ENCODE measurements around the gene ILDR2. TPM values are rescaled to one million over a fixed set of nuclear protein-coding genes. Genes with fewer than 3 reads are reported as not detected.

Gene ILDR2
- total RNA-seq, 2 donors from 2014 or later = 0.62 to 2.7 TPM

- DNase-seq = no peak
- H3K27me3 ChIP-seq = no peaks in the 10 kb centered on the region
- no peak overlapping the region for H3K9ac ChIP-seq (ENCODE audit: low read depth in 2 of 2, low read length in 2 of 2)
- TF ChIP-seq CTCF (IDR thresholded peaks at IDR 0.05) = no peak
- no peaks in the 10 kb centered on the region for H3K4me1 ChIP-seq
- no peak overlapping the region for H3K4me3 ChIP-seq
- H3K9me3 ChIP-seq = no peaks in the 10 kb centered on the region
- intact Hi-C loops (cut with DNase I) = no loop called here
- no peak overlapping the region for H3K27ac ChIP-seq
- no peaks in the 10 kb centered on the region for H3K36me3 ChIP-seq
Measured at GRCh38 chr1:166902279-166902678, 73.1 kb downstream of the ILDR2 start.

GRCh38 chr1:166900987-166901386, 74.4 kb downstream of the ILDR2 start:
- no peak for TF ChIP-seq CTCF (IDR thresholded peaks at IDR 0.05)
- intact Hi-C loops (cut with DNase I) = no loop called here
- no peaks in the 10 kb centered on the region for H3K9me3 ChIP-seq
- no peaks in the 10 kb centered on the region for H3K36me3 ChIP-seq
- no peak overlapping the region for H3K9ac ChIP-seq (ENCODE audit: low read depth in 2 of 2, low read length in 2 of 2)
- H3K27me3 ChIP-seq = no peaks in the 10 kb centered on the region
- H3K27ac ChIP-seq = no peak overlapping the region
- DNase-seq = no peak
- no peak overlapping the region for H3K4me3 ChIP-seq
- H3K4me1 ChIP-seq = no peaks in the 10 kb centered on the region

- no peaks in the 10 kb centered on the region for H3K9me3 ChIP-seq
- TF ChIP-seq CTCF (IDR thresholded peaks at IDR 0.05) = no peak
- H3K4me3 ChIP-seq = no peak overlapping the region
- no peaks in the 10 kb centered on the region for H3K36me3 ChIP-seq
- no peak overlapping the region for H3K9ac ChIP-seq (ENCODE audit: low read depth in 2 of 2, low read length in 2 of 2)
- H3K27ac ChIP-seq = no peak overlapping the region
- no peaks in the 10 kb centered on the region for H3K27me3 ChIP-seq
- DNase-seq = no peak
- intact Hi-C loops (cut with DNase I) = no loop called here
- H3K4me1 ChIP-seq = no peaks in the 10 kb centered on the region
Measured at GRCh38 chr1:166899769-166900168, 75.6 kb downstream of the ILDR2 start.

- H3K27me3 ChIP-seq = no peaks in the 10 kb centered on the region
- H3K4me3 ChIP-seq = no peak overlapping the region
- no peak overlapping the region for H3K27ac ChIP-seq
- intact Hi-C loops (cut with DNase I) = no loop called here
- H3K9me3 ChIP-seq = no peaks in the 10 kb centered on the region
- TF ChIP-seq CTCF (IDR thresholded peaks at IDR 0.05) = no peak
- no peak overlapping the region for H3K9ac ChIP-seq (ENCODE audit: low read depth in 2 of 2, low read length in 2 of 2)
- H3K4me1 ChIP-seq = no peaks in the 10 kb centered on the region
- no peak for DNase-seq
- no peaks in the 10 kb centered on the region for H3K36me3 ChIP-seq
Measured at GRCh38 chr1:166895766-166896165, 79.6 kb downstream of the ILDR2 start.

GRCh38 chr1:166889776-166890175, 85.6 kb downstream of the ILDR2 start:
- no peaks in the 10 kb centered on the region for H3K9me3 ChIP-seq
- DNase-seq = no peak
- no peaks in the 10 kb centered on the region for H3K27me3 ChIP-seq
- no peaks in the 10 kb centered on the region for H3K36me3 ChIP-seq
- H3K27ac ChIP-seq = no peak overlapping the region
- no peak overlapping the region for H3K4me3 ChIP-seq
- intact Hi-C loops (cut with DNase I) = no loop called here
- TF ChIP-seq CTCF (IDR thresholded peaks at IDR 0.05) = no peak
- H3K9ac ChIP-seq (ENCODE audit: low read depth in 2 of 2, low read length in 2 of 2) = no peak overlapping the region
- no peaks in the 10 kb centered on the region for H3K4me1 ChIP-seq

Data from colonic mucosa (tissue), 4 donors.